Prostate gland (tissue), 2 donors: ENCODE data around the gene EP400.

Source experiments
- CTCF ChIP-seq, 4 experiments: fragments of 200-600 bp in 2 of 4; fragments of 450-650 bp in 2 of 4; sonication (generic) in 2 of 4; IDR thresholded peaks; 1 replicate in 3 of 4; 2 replicates in 1 of 4; pipeline ENCODE4 v1.5.1; 2016 to 2019; ENCODE audit warnings: antibody characterized with exemption in 4 of 4, mild to moderate bottlenecking in 2 of 4, moderate library complexity in 2 of 4
- POLR2AphosphoS5 ChIP-seq: sonication (generic); formaldehyde crosslinking; IDR thresholded peaks from one replicate; pipeline ENCODE4 v1.6.1; 2017; ENCODE audit warnings: antibody characterized with exemption

GRCh38 chr12:132036063-132036683, 86.4 kb downstream of the EP400 start:
- no peak for TF ChIP-seq CTCF (IDR thresholded peaks at IDR 0.05)
- no peak for TF ChIP-seq POLR2AphosphoS5
